Subcutaneous adipose tissue (tissue), 4 donors: Measurements from ENCODE around the gene CRTAC1. TPM values are rescaled to one million over a fixed set of nuclear protein-coding genes. Genes with fewer than 3 reads are reported as not detected.

Source experiments
- CTCF ChIP-seq: fragments of 450-650 bp; IDR thresholded peaks from one replicate; pipeline ENCODE4 v1.5.1; 2016; ENCODE audit warnings: low read depth, mild to moderate bottlenecking, control low read depth, antibody characterized with exemption, moderate library complexity
- small RNA-seq: library from RNA; depleted of rRNA; stranded (forward); fragments of <200 nt; gene quantifications from one replicate; pipeline ENCODE3, GENCODE V24; 2016
- total RNA-seq, 4 donors: library from RNA; depleted of rRNA; stranded (reverse); fragments of >200 nt; gene quantifications; one replicate each; pipeline ENCODE4 v1.1.0, GENCODE V29; 2016

CRTAC1 gene
- total RNA-seq, 4 donors from 2014 or later = 0.51 to 1.5 (median 0.72) TPM

GRCh38 chr10:97823734-97824133, 206.7 kb downstream of the CRTAC1 start:
- no peak for TF ChIP-seq CTCF

- TF ChIP-seq CTCF = no peak
These were observed 208.1 kb downstream of the CRTAC1 start for GRCh38 chr10:97822261-97822687.

- no peak for TF ChIP-seq CTCF
These were observed 208.9 kb downstream of the CRTAC1 start for GRCh38 chr10:97821308-97822038.

- TF ChIP-seq CTCF = no peak
These were observed 210.2 kb downstream of the CRTAC1 start for GRCh38 chr10:97820096-97820704.

- TF ChIP-seq CTCF = no peak
These were observed 211.8 kb downstream of the CRTAC1 start for GRCh38 chr10:97818572-97818971.

GRCh38 chr10:97816609-97817008, 213.8 kb downstream of the CRTAC1 start:
- TF ChIP-seq CTCF = no peak

Small RNA genes within 50 kb of the gene (small RNA-seq; reads per million reads assigned to genes)
- gene AL355301.1 = not detected

Other genes starting within 250 kb of the CRTAC1 start
- gene GOLGA7B, start 180.8 kb downstream of the CRTAC1 start, total RNA-seq = 1 to 10 TPM in 3 of 4 donors, not detected in 1; 2.6 to 3.2 (median 3.2) TPM
- gene R3HCC1L, start 104.0 kb upstream of the CRTAC1 start, total RNA-seq = 10 to 100 TPM; 15.2 to 21.1 (median 20.3) TPM
- 10 to 100 TPM in 3 of 4 donors, 1 to 10 TPM in 1; 7.5 to 27.4 (median 12.8) TPM for gene LOXL4, start 237.6 kb upstream of the CRTAC1 start, total RNA-seq